Measurements from ENCODE around the gene PRDM11. TPM values are rescaled to one million over a fixed set of nuclear protein-coding genes. Genes with fewer than 3 reads are reported as not detected.

Gene PRDM11
- total RNA-seq, 1 donor from 2014 or later = 60.2 TPM

DNA sequence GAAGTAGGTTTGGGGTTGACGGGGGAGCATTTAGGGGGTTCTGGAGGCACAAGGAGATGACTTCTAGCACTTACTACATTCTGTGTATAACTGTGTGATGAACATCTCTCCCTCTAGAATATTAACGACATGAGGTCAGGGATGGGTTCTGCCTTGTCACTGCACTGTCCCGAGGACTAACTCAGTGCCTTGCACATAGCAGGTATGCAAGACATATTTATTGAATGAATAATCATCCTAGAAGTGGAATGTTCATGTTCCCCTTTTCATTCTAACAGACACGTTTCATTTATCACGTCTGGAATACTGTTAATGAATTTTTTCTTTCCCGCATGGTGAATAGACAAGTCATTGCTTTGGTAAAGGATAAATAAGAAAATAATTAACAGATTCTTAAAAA is 127.1 kb downstream of the PRDM11 start:
- H3K27ac Mint-ChIP-seq = no peak overlapping the region
- no peaks in the 10 kb centered on the region for H3K36me3 Mint-ChIP-seq
- TF ChIP-seq, protein P1, sequence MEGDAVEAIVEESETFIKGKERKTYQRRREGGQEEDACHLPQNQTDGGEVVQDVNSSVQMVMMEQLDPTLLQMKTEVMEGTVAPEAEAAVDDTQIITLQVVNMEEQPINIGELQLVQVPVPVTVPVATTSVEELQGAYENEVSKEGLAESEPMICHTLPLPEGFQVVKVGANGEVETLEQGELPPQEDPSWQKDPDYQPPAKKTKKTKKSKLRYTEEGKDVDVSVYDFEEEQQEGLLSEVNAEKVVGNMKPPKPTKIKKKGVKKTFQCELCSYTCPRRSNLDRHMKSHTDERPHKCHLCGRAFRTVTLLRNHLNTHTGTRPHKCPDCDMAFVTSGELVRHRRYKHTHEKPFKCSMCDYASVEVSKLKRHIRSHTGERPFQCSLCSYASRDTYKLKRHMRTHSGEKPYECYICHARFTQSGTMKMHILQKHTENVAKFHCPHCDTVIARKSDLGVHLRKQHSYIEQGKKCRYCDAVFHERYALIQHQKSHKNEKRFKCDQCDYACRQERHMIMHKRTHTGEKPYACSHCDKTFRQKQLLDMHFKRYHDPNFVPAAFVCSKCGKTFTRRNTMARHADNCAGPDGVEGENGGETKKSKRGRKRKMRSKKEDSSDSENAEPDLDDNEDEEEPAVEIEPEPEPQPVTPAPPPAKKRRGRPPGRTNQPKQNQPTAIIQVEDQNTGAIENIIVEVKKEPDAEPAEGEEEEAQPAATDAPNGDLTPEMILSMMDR (IDR thresholded peaks at IDR 0.05; ENCODE audit: unreplicated experiment) = no peak
- no peaks in the 10 kb centered on the region for H3K4me1 Mint-ChIP-seq
- H3K27me3 Mint-ChIP-seq (ENCODE audit: low read depth) = peaks cover 83% of the 10 kb centered on the region
- no peak for DNase-seq (ENCODE audit: low spot score in 2 of 2, unreplicated experiment in 2 of 2)
- H3K9me3 Mint-ChIP-seq = peaks cover 8% of the 10 kb centered on the region
- no peak overlapping the region for H3K4me3 Mint-ChIP-seq

DNA sequence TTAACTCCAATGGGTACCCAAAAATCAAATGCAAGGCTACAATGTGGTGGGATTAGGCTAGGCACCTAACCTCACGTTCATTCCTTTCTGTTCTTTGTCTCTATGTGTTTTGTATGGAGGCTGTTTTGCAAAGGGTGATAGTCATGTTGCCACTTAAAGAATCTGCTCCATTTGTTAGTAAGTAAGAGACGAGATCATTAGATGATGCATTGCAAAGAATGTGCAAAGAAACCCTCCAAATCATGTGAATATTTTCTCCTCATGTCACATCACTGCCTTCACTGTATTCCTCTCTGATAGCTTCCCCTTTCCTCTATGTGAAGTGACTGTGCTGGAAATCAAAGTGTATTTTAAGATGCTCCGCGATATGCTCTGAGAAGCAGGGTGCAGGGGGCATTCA is 127.8 kb downstream of the PRDM11 start:
- DNase-seq (ENCODE audit: low spot score in 2 of 2, unreplicated experiment in 2 of 2) = no peak
- Mint-ChIP-seq H3K9me3 (peaks cover 8% of the 10 kb centered on the region), H3K4me1 (no peaks in the 10 kb centered on the region), H3K27me3 (ENCODE audit: low read depth) (peaks cover 77% of the 10 kb centered on the region), H3K4me3 (no peak overlapping the region), H3K36me3 (no peaks in the 10 kb centered on the region), H3K27ac (no peak overlapping the region)
- TF ChIP-seq, protein P1 (IDR thresholded peaks at IDR 0.05; ENCODE audit: unreplicated experiment) = no peak

DNA sequence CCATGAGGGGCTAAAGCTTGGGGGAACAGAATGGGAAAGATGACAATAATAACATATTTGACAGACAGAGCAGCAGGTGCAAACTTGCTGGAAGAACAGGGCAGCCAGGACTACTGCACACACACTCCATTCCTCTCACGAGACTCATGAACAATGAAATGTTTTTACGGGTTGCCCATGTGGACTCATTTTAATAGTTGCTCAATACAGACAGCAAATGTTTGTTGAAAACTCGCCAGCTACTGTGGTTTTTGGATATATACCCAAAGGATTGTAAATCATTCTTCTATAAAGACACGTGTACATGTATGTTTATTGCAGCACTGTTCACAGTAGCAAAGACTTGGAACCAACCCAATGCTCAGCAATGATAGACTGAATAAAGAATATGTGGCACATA is 129.4 kb downstream of the PRDM11 start:
- Mint-ChIP-seq H3K4me1 (no peaks in the 10 kb centered on the region), H3K27ac (no peak overlapping the region), H3K4me3 (no peak overlapping the region), H3K36me3 (no peaks in the 10 kb centered on the region), H3K27me3 (ENCODE audit: low read depth) (peaks cover 65% of the 10 kb centered on the region), H3K9me3 (peaks cover 21% of the 10 kb centered on the region)
- TF ChIP-seq, protein P1 (IDR thresholded peaks at IDR 0.05; ENCODE audit: unreplicated experiment) = no peak
- DNase-seq (ENCODE audit: low spot score in 2 of 2, unreplicated experiment in 2 of 2) = no peak

- Mint-ChIP-seq H3K4me3 (no peak overlapping the region), H3K4me1 (peaks cover 12% of the 10 kb centered on the region), H3K27me3 (ENCODE audit: low read depth) (peaks cover 40% of the 10 kb centered on the region), H3K27ac (no peak overlapping the region), H3K9me3 (peaks cover 16% of the 10 kb centered on the region), H3K36me3 (no peaks in the 10 kb centered on the region)
- no peak for DNase-seq (ENCODE audit: low spot score in 2 of 2, unreplicated experiment in 2 of 2)
- TF ChIP-seq, protein P1 (IDR thresholded peaks at IDR 0.05; ENCODE audit: unreplicated experiment) = no peak
Observed at GRCh38 chr11:45278714-45279113, 132.3 kb downstream of the PRDM11 start.

DNA sequence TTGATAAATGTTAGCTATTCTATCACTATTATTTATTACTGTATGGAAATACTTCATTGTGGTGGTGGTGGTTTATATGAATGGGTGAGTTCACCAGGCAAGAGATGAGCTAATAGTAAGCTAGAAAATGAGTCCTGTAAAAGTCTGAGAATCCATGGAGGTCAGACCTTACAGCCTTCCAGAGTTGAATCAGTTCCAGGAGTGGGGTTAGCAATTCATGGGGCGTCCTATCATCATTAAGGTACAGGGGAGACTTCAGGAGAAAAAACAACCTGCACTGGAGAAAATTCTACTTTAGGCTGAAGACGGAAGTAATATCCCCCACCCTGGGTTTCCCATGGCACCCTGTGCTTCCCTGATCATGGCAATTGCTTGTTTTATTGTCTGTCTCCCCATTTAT is 133.2 kb downstream of the PRDM11 start:
- Mint-ChIP-seq H3K36me3 (no peaks in the 10 kb centered on the region), H3K27ac (no peak overlapping the region), H3K4me3 (no peak overlapping the region), H3K4me1 (peaks cover 12% of the 10 kb centered on the region), H3K27me3 (ENCODE audit: low read depth) (peaks cover 41% of the 10 kb centered on the region), H3K9me3 (peaks cover 16% of the 10 kb centered on the region)
- DNase-seq (ENCODE audit: low spot score in 2 of 2, unreplicated experiment in 2 of 2) = no peak
- TF ChIP-seq, protein P1 (IDR thresholded peaks at IDR 0.05; ENCODE audit: unreplicated experiment) = no peak

DNA sequence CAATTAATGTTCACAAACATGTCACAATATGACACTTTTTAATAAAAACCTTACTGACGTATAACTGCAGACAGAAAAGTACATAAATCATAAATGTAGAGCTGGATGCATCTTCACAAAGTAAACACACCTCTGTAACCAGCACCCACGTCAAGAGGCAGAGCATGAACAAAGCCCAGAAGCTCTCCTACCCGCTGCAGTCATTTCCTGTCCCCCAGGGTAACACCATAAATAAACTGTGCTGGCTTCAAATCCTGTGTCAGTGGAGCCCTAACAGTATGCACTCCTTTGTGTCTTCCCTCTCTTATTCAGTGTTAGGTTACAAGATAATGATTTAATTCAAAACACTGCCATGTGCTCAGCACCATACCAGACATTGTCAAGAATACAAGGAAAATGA is 134.0 kb downstream of the PRDM11 start:
- peaks cover 16% of the 10 kb centered on the region for H3K9me3 Mint-ChIP-seq
- no peaks in the 10 kb centered on the region for H3K36me3 Mint-ChIP-seq
- peaks cover 16% of the 10 kb centered on the region for H3K4me1 Mint-ChIP-seq
- no peak overlapping the region for H3K27ac Mint-ChIP-seq
- TF ChIP-seq, protein P1 (IDR thresholded peaks at IDR 0.05; ENCODE audit: unreplicated experiment) = no peak
- H3K4me3 Mint-ChIP-seq = no peak overlapping the region
- peaks cover 41% of the 10 kb centered on the region for H3K27me3 Mint-ChIP-seq (ENCODE audit: low read depth)
- DNase-seq (ENCODE audit: low spot score in 2 of 2, unreplicated experiment in 2 of 2) = no peak
